Ascending aorta (tissue), 2 donors: Measurements from ENCODE around the gene ARHGAP26. TPM values are rescaled to one million over a fixed set of nuclear protein-coding genes. Genes with fewer than 3 reads are reported as not detected.

Source experiments
- DNase-seq, 2 donors: peaks; one replicate each; pipeline ENCODE4 v3.0.0-alpha.2; 2019; ENCODE audit warnings: low spot score in 2 of 2
- H3K27ac ChIP-seq, 2 donors: fragments of 200-600 bp; sonication (generic); one replicate each; pipeline ENCODE4 v1.5.1; 2016 to 2017; ENCODE audit warnings: mild to moderate bottlenecking in 1 of 2
- H3K27me3 ChIP-seq: fragments of 200-600 bp; sonication (generic); one replicate; pipeline ENCODE4 v1.5.1; 2017
- H3K36me3 ChIP-seq, 2 donors: fragments of 200-600 bp; sonication (generic); one replicate each; pipeline ENCODE4 v1.5.1; 2016
- H3K4me1 ChIP-seq, 2 donors: fragments of 200-600 bp; sonication (generic); one replicate each; pipeline ENCODE4 v1.5.1; 2016 to 2017; ENCODE audit warnings: mild to moderate bottlenecking in 1 of 2
- H3K4me3 ChIP-seq, 2 donors: fragments of 200-600 bp; sonication (generic); one replicate each; pipeline ENCODE4 v1.5.1; 2016 to 2017; ENCODE audit warnings: mild to moderate bottlenecking in 1 of 2
- H3K9me3 ChIP-seq, 2 donors: fragments of 200-600 bp; sonication (generic); one replicate each; pipeline ENCODE4 v1.5.1; 2016
- intact Hi-C: fragments of 100-400 bp; cut with DNase I; formaldehyde crosslinking; loops from one replicate; pipeline ENCODE4 v1.15.1; 2023
- total RNA-seq: library from RNA; depleted of rRNA; stranded (reverse); fragments of >200 nt; gene quantifications from one replicate; pipeline ENCODE4 v1.1.0, GENCODE V29; 2016
- TF ChIP-seq, protein P1 (sequence below), 3 experiments: fragments of 200-600 bp in 2 of 3; fragments of 450-650 bp in 1 of 3; sonication (generic) in 2 of 3; IDR thresholded peaks; one replicate each; pipeline ENCODE4 v1.5.1; 2016 to 2019; ENCODE audit warnings: antibody characterized with exemption in 3 of 3, mild to moderate bottlenecking in 1 of 3, moderate library complexity in 1 of 3

ARHGAP26 gene
- total RNA-seq, 1 donor from 2014 or later: 34.9 TPM

- DNase-seq: no peak
- no peaks in the 10 kb centered on the region for H3K9me3 ChIP-seq
- intact Hi-C loops: no loop called here
- H3K27ac ChIP-seq: no peak overlapping the region
- no peaks in the 10 kb centered on the region for H3K27me3 ChIP-seq
- peaks cover 10 to 22% of the 10 kb centered on the region in 2 donors for H3K36me3 ChIP-seq
- no peak overlapping the region for H3K4me3 ChIP-seq
- H3K4me1 ChIP-seq: peaks cover 4 to 13% of the 10 kb centered on the region in 2 donors
- TF ChIP-seq, protein P1, sequence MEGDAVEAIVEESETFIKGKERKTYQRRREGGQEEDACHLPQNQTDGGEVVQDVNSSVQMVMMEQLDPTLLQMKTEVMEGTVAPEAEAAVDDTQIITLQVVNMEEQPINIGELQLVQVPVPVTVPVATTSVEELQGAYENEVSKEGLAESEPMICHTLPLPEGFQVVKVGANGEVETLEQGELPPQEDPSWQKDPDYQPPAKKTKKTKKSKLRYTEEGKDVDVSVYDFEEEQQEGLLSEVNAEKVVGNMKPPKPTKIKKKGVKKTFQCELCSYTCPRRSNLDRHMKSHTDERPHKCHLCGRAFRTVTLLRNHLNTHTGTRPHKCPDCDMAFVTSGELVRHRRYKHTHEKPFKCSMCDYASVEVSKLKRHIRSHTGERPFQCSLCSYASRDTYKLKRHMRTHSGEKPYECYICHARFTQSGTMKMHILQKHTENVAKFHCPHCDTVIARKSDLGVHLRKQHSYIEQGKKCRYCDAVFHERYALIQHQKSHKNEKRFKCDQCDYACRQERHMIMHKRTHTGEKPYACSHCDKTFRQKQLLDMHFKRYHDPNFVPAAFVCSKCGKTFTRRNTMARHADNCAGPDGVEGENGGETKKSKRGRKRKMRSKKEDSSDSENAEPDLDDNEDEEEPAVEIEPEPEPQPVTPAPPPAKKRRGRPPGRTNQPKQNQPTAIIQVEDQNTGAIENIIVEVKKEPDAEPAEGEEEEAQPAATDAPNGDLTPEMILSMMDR (IDR thresholded peaks at IDR 0.05): no peak
Observed at GRCh38 chr5:143054480-143054941, 284.3 kb downstream of the ARHGAP26 start.

- TF ChIP-seq, protein P1 (IDR thresholded peaks at IDR 0.05): no peak
- Histone ChIP-seq H3K4me1 (peaks cover 4 to 20% of the 10 kb centered on the region in 2 donors), H3K9me3 (no peaks in the 10 kb centered on the region), H3K36me3 (peaks cover 10 to 22% of the 10 kb centered on the region in 2 donors), H3K27ac (no peak overlapping the region), H3K27me3 (no peaks in the 10 kb centered on the region), H3K4me3 (no peak overlapping the region)
- intact Hi-C loops: no loop called here
- DNase-seq: no peak
Observed at GRCh38 chr5:143055596-143056338, 285.6 kb downstream of the ARHGAP26 start.

DNA sequence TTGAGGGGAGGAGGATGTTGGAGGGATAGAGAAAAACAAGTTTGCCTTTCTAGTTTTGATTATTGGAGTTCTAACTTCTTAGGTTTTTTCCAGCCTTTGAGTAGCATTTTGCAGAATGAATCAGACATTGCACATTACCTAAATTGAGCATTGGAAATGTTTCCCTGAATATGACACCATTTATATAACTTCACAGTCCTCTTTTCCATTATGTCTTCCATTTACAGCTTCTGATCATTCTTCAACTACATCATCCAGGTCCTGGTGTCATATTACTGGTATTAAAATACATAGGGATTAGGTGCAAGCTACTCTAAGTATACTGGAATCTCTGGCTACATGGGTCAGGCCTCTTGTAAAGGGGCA is 286.1 kb downstream of the ARHGAP26 start:
- TF ChIP-seq, protein P1 (IDR thresholded peaks at IDR 0.05): no peak
- intact Hi-C loops: no loop called here
- Histone ChIP-seq H3K4me1 (peaks cover 4 to 15% of the 10 kb centered on the region in 2 donors), H3K36me3 (peaks cover 10 to 22% of the 10 kb centered on the region in 2 donors), H3K4me3 (no peak overlapping the region), H3K9me3 (no peaks in the 10 kb centered on the region), H3K27ac (no peak overlapping the region), H3K27me3 (no peaks in the 10 kb centered on the region)
- DNase-seq: no peak

GRCh38 chr5:143056792-143057579 is 286.8 kb downstream of the ARHGAP26 start:
- no peak overlapping the region for H3K4me3 ChIP-seq
- H3K27me3 ChIP-seq: no peaks in the 10 kb centered on the region
- no peak overlapping the region for H3K27ac ChIP-seq
- peaks cover 10 to 22% of the 10 kb centered on the region in 2 donors for H3K36me3 ChIP-seq
- no peaks in the 10 kb centered on the region for H3K9me3 ChIP-seq
- TF ChIP-seq, protein P1 (IDR thresholded peaks at IDR 0.05): no peak
- H3K4me1 ChIP-seq: peaks cover under 1 to 14% of the 10 kb centered on the region in 2 donors
- DNase-seq: no peak
- intact Hi-C loops: no loop called here

- no peak overlapping the region for H3K27ac ChIP-seq
- no peak overlapping the region for H3K4me3 ChIP-seq
- DNase-seq: no peak
- no peaks in the 10 kb centered on the region for H3K9me3 ChIP-seq
- H3K27me3 ChIP-seq: no peaks in the 10 kb centered on the region
- intact Hi-C loops: no loop called here
- peaks cover 10 to 22% of the 10 kb centered on the region in 2 donors for H3K36me3 ChIP-seq
- peaks cover 0 to 14% of the 10 kb centered on the region in 2 donors for H3K4me1 ChIP-seq
- TF ChIP-seq, protein P1 (IDR thresholded peaks at IDR 0.05): no peak
Observed at GRCh38 chr5:143057580-143057999, 287.4 kb downstream of the ARHGAP26 start.
